Measurements from ENCODE around the gene KLHDC7B.

The KLHDC7B gene

DNA sequence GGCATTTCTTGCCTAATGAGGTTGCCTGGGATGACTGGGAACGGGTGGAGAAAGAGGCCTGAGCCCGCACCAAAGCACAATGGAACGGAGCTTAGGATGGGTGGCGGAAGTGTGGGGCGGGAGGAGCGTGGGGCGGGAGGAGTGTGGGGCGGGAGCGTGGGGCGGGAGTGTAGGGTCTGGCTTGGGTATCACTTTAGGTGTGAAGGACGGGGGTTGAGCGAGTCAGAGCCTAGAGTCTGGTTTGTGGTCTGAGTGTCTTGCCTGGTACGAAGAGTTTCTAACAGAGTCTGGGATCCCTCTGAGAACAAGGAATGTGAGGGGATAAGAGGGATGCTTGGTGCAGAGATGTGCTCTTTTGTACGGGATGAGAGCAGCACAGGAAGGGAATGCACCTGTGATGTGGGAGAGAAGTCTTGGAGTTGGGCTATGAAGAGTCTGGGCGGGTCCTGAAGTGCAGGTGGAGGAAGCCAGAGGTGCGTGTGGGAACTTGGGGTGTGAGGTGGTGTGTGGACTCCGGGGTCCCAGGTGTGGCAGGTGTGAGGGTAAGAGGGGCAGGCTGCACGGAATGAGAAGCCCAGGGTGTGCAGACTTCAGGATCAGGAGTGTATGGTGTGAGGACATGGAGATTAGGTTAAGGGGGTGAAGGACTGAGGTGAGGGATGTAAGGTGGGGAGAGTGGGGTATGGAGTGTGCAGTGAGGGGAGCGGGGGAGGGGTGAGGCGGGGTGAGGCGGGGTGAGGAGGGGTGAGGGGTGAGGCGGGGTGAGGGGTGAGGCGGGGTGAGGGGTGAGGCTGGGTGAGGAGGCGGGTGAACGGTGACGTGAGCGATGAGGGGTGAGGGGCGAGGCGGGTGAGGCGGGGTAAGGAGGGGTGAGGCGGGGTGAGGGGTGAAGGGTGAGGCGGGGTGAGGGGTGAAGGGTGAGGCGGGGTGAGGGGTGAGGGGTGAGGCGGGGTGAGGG, 16.0 kb downstream of the KLHDC7B start:
- no peaks in the 10 kb centered on the region for H3K36me3 Mint-ChIP-seq
- DNase-seq = no peak
- H3K4me1 Mint-ChIP-seq = peaks cover 13 to 15% of the 10 kb centered on the region in 2 donors
- no peak for ATAC-seq (replicated peaks)
- peak overlapping the region; percentile 84 for H3K27ac Mint-ChIP-seq
- H3K27me3 Mint-ChIP-seq = no peaks in the 10 kb centered on the region
- H3K4me3 Mint-ChIP-seq = peak overlapping the region; percentile 49 to 79
- H3K9me3 Mint-ChIP-seq = no peaks in the 10 kb centered on the region

DNA sequence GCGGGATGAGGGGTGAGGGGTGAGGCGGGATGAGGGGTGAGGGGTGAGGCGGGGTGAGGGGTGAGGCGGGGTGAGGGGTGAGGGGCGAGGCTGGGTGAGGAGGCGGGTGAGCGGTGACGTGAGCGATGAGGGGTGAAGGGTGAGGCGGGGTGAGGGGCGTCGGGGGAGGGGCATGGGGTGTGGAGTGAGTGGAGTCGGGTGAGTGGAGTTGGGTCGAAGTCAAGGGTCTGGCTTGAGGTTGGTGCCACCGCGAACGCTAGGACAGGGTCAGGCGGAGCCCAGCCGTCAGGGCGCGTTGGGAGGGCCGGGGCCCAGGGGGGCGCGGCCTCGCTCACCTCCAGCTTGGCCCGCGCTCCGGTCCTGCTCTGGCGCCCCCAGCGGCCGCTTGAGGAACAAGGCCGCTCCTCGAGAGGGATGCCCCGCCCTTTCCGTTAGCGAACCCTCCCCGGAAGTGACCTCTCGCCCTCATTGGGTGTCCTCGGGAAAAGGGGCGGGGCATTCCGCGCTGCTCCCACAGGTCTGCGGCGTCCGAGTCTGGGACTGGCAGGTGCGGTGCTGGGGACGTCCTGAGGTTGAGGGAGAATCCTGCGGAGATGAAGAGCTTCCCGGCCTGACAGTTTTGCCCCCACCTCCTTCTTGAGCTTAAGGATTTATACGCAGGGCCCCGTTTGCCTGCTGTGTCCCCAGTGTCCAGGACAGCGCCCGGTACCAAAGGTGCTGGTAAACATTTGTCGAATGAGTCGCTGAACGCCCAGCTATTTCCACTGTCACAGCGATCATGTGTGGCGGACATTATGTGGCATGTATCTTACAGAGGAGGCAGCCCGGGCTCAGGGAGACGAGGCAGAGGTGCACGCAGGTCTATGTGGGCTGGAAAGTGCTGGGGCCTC, 17.1 kb downstream of the KLHDC7B start, which contains the start of gene SYCE3:
SYCE3 (minus strand) TSS at position 397 of the 890 bp plus-strand sequence. CDS start 6,514 bp downstream, outside the sequence.
- ATAC-seq (replicated peaks) = peak; percentile 96 to 97

DNA sequence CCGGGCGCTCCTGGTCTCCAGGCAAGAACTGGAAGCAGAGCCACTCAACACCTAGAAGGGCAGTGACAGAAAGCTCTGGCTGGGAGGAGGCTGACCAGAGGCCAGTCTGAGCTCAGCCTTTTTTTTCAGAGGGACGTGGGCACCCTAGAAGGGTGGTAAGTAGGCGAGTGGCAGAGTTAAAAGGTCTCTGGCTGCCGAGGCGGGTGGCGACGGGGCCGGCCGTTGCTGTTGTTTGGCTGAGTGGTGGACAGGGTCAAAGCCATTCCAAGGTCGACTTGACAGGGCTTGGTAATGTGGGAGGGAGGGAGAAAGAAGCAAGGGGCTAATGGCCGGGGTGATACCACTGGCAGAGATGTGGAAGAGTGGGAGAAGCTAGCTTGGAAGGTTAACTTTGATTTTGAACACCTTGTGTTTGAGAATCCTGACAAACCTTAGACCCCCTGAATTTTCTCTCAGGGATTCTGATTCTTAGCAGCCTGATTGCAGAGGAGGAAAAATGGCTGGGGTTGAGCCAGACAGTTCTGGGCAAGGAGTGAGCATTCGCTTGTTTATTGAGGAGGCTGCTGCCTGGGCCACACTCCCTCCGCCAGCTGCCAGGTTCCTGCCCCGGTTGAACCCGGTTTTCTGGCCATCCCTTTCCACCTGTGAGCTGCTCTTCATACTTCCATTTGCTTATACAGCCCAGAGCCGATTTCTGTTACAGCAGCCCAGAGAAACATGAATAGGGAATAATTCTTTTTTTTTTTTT, 17.9 kb downstream of the KLHDC7B start:
- peak overlapping the region; percentile 78 for H3K27ac Mint-ChIP-seq
- peak; percentile 2 to 5 for ATAC-seq (replicated peaks)

More for the DNA sequence above, 17.1 kb downstream of the KLHDC7B start, which contains the start of gene SYCE3:
- Mint-ChIP-seq H3K27me3 (no peaks in the 10 kb centered on the region), H3K4me3 (peak within 1 kb of the TSS; percentile 83 to 90), H3K36me3 (peaks cover 3% of the 10 kb centered on the region in 2 donors), H3K4me1 (peaks cover 13 to 15% of the 10 kb centered on the region in 2 donors), H3K9me3 (no peaks in the 10 kb centered on the region), H3K27ac (peak within 1 kb of the TSS; percentile 84)
- peak; percentile 97 for DNase-seq

DNA sequence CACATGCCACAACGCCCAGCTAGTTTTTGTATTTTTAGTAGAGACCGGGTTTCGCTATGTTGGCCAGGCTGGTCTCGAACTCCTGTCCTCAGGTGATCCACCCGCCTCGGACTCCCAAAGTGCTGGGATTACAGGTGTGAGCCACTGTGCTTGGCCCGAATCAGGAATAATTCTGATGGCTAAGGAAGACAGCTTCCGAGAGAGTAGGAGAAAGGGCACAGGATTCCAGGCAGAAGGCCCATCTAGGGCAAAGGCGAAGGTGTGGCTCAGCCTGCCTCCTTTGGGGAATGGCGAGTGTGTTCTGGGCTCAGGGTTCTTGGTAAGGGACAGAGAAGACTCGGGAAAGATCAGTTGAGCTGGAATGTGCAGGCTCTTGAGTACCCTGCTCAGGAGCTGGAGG, 18.6 kb downstream of the KLHDC7B start:
- no peaks in the 10 kb centered on the region for H3K27me3 Mint-ChIP-seq
- H3K4me1 Mint-ChIP-seq = peaks cover 13 to 15% of the 10 kb centered on the region in 2 donors
- no peak for ATAC-seq (replicated peaks)
- H3K36me3 Mint-ChIP-seq = peaks cover 14% of the 10 kb centered on the region in 2 donors
- DNase-seq = no peak
- H3K9me3 Mint-ChIP-seq = no peaks in the 10 kb centered on the region
- H3K27ac Mint-ChIP-seq = no peak overlapping the region
- H3K4me3 Mint-ChIP-seq = no peak overlapping the region

More for the DNA sequence above, 17.9 kb downstream of the KLHDC7B start:
- peak overlapping the region; percentile 83 to 90 for H3K4me3 Mint-ChIP-seq
- H3K9me3 Mint-ChIP-seq = no peaks in the 10 kb centered on the region
- DNase-seq = no peak
- peaks cover 7% of the 10 kb centered on the region in 2 donors for H3K36me3 Mint-ChIP-seq
- H3K4me1 Mint-ChIP-seq = peaks cover 13 to 15% of the 10 kb centered on the region in 2 donors
- H3K27me3 Mint-ChIP-seq = no peaks in the 10 kb centered on the region

DNA sequence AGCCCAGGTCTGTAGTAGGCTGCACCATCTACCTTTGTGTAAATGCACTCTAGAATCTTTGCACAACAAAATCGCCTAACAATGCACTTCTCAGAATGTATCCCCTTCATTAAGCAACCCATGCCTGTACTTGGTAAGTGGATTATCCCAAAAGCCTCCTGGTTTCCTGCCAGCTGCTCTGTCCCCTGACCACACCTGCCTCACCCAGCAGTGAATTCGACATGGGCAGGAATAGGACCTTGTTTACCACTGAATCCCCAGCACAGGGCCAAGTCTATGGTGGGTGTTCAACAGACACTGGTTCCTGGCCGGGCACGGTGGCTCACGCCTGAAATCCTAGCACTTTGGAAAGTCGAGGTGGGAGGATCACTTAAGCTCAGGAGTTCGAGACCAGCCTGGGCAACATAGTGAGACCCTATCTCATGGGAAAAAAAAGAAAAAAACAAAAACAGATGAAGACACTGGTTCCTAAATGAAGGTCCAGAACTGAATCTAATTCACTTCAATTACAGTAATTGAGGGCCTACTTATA, 22.1 kb downstream of the KLHDC7B start:
- DNase-seq (no peak), ATAC-seq (replicated peaks) (no peak)
- Mint-ChIP-seq H3K9me3 (no peaks in the 10 kb centered on the region), H3K4me3 (no peak overlapping the region), H3K27me3 (no peaks in the 10 kb centered on the region), H3K36me3 (peaks cover 35 to 47% of the 10 kb centered on the region in 2 donors), H3K27ac (no peak overlapping the region), H3K4me1 (peaks cover 10 to 14% of the 10 kb centered on the region in 2 donors)

DNA sequence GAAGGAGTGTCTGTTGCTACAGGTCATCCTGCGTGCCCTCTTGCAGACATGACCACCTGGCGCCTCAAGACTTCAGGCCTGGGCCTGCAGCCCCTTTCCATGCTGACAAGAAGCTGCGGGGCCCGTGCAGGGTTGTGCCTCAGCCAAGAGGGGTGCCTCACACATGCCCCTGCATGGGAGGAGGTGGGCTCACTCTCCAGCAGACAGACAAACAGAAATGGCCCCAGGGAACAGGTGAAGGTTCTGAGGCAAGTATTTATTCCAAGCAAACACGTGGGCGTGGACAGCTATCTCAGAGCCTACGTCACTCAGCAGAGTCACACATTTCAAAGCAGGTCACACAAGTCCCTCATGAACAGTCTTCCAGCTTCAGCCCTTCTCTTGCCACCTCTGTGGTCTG, 22.9 kb downstream of the KLHDC7B start:
- no peak overlapping the region for H3K27ac Mint-ChIP-seq
- no peaks in the 10 kb centered on the region for H3K9me3 Mint-ChIP-seq
- DNase-seq (no peak), ATAC-seq (replicated peaks) (no peak)
- peaks cover 2 to 7% of the 10 kb centered on the region in 2 donors for H3K4me1 Mint-ChIP-seq
- H3K36me3 Mint-ChIP-seq = peaks cover 37 to 49% of the 10 kb centered on the region in 2 donors
- no peak overlapping the region for H3K4me3 Mint-ChIP-seq
- H3K27me3 Mint-ChIP-seq = no peaks in the 10 kb centered on the region

DNA sequence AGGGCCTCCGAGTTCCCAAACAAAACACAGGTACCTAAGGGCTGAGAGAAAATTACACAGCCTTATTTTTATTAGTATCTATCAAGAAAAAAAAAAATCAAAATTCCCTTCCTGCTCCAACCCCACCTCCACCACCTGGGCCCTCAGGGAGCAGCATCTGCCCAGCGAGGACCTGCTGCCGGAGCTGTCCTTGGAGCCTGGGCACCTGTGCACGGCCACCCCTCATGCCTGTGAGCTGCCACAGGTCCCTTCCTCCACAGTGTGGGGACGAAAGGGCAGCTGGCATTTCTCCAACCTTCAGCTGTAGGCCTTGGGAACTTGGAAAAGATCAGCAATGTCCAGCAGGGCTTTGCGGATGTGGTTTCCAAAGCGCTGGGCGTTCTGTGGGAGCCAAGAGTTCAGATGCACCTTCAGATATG, 23.4 kb downstream of the KLHDC7B start:
- Mint-ChIP-seq H3K4me1 (peaks cover 0 to 7% of the 10 kb centered on the region in 2 donors), H3K9me3 (no peaks in the 10 kb centered on the region), H3K4me3 (no peak overlapping the region), H3K27ac (no peak overlapping the region), H3K36me3 (peaks cover 38 to 52% of the 10 kb centered on the region in 2 donors), H3K27me3 (no peaks in the 10 kb centered on the region)
- DNase-seq (no peak), ATAC-seq (replicated peaks) (no peak)

DNA sequence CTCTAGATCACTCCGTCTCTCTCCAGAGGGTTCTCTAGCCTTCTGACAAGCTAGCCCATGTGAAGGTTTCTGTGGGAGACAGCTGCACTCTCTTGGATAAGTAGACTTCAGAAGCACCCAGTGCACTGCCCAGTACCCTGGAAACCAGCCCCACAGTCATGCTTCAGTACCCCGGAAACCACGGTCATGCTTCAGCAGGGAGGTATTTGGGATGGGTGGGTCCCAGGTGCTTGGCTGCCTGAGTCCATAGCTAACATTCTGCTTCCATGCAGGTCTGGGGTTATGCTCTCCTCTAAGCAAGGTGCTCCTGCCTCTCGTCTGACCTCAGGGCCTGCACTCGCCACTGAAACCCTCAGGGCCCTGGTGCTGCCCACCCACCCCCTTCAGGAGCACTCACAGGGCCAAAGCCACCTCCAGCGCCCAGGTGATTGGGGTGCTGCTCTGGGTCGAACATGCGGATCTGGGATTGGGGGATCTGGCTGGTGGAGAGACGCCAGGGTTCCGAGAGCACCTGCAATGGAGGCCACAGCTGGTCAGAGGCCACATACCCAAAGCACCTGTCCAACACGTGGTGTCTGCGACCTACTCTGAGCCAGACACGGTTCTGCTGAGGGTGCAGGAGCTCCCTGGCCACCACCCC, 24.3 kb downstream of the KLHDC7B start:
- Mint-ChIP-seq H3K9me3 (no peaks in the 10 kb centered on the region), H3K36me3 (peaks cover 44 to 57% of the 10 kb centered on the region in 2 donors), H3K4me1 (peaks cover 0 to 5% of the 10 kb centered on the region in 2 donors), H3K27ac (no peak overlapping the region), H3K4me3 (no peak overlapping the region), H3K27me3 (no peaks in the 10 kb centered on the region)
- ATAC-seq (replicated peaks) (no peak), DNase-seq (no peak)

DNA sequence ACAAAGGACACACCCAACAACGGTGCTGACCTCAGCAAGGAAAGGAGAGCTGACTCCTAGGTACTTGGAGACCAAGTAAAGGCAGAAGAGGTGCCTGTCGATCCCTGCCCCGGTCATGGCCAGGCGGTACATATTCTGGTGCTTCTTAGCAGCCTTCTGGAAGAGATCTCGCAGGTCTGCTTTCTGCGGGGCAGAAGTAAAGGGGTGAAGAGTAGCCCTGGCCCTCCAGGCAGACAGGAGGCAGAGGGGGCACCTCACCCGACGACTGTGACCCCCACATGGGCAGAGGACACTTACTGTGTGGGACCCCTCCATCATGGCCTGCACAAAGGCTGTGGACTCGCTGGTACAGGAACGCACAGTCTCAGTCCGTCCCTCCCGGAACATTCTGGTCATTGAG, 25.2 kb downstream of the KLHDC7B start:
- Mint-ChIP-seq H3K9me3 (no peaks in the 10 kb centered on the region), H3K4me1 (peaks cover 0 to 5% of the 10 kb centered on the region in 2 donors), H3K27ac (no peak overlapping the region), H3K27me3 (no peaks in the 10 kb centered on the region), H3K4me3 (no peak overlapping the region), H3K36me3 (peaks cover 45 to 63% of the 10 kb centered on the region in 2 donors)
- ATAC-seq (replicated peaks) (no peak), DNase-seq (no peak)

DNA sequence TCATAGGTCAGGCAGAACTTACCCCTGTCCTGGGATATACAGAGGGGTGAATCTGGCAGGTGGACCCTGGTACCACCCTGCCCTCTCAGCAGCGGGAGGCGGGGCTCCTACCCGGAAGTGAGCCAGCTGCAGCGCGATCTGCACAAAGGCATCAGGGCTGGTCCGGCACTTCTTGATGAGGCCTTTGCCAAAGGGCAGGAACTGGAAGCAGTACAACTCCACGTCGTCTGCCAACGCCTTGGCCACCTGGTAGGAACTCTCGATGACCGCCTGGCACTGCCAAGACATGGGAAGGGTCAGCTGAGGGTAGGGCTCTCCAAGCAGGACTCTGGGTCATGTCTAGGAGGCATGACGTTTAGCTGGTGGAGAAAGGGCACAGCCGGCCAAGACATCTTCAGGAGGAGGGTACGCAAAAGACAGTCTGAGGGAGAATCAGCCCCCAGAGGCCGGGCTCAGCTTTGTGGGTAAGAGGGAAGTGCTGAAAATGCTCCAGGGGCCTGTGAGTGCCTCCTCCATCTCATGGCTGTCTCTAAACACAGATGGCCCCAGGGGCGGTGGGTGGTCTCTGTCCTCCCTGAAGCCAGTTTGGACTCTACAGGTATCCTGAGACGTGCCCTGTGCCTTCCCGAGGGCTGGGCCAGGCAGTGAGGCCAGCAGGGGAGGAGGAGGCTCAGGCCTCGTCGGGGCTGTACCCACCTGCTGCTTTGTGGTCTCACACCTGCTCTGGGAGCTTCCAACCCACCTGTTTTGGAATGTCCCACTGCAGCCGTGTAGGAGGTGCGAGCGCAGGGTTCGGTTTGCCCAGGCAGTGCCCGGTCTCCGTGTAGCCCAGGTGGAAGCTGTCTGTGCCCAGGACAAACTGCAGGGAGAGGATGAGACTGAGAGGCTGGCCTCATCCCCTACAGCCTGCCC, 25.8 kb downstream of the KLHDC7B start:
- peaks cover 0 to 5% of the 10 kb centered on the region in 2 donors for H3K4me1 Mint-ChIP-seq
- H3K9me3 Mint-ChIP-seq = no peaks in the 10 kb centered on the region
- H3K36me3 Mint-ChIP-seq = peaks cover 51 to 69% of the 10 kb centered on the region in 2 donors
- H3K27me3 Mint-ChIP-seq = no peaks in the 10 kb centered on the region
- no peak for DNase-seq
- peak overlapping the region; percentile 77 for H3K27ac Mint-ChIP-seq
- no peak overlapping the region for H3K4me3 Mint-ChIP-seq
- ATAC-seq (replicated peaks) = no peak

DNA sequence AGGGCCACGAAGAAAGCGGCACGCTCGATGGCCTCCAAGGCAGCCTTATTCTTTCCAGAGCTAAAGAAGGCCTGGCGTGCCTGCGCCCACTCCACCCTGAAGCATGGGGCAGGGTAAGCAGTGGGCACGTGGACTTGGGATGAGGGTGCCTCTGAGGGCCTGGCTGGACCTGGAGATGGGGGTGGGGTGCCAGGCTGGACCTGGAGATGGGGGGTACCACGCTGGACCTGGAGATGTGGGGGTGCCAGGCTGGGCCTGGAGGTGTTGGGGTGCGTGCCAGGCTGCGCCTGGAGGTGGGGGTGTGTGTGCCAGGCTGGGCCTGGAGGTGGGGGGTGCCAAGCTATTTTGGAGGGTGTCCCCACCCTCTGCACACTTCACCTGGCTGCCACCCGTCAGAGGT, 27.3 kb downstream of the KLHDC7B start:
- Mint-ChIP-seq H3K9me3 (no peaks in the 10 kb centered on the region), H3K4me3 (no peak overlapping the region), H3K4me1 (peaks cover 0 to 8% of the 10 kb centered on the region in 2 donors), H3K36me3 (peaks cover 53 to 75% of the 10 kb centered on the region in 2 donors), H3K27me3 (no peaks in the 10 kb centered on the region), H3K27ac (no peak overlapping the region)
- no peak for ATAC-seq (replicated peaks)
- DNase-seq = no peak

Measured in stimulated activated naive B cell treated with anti-CD40 and anti-IgM and Interleukin-4, amounts not matched to agents 10 μg/mL and 1 μg/mL and 100 μg/mL, for 72 hours (primary cell).